Uterus (tissue), 4 donors: ENCODE measurements around the gene PDE6B. TPM values are rescaled to one million over a fixed set of nuclear protein-coding genes. Genes with fewer than 3 reads are reported as not detected.

Experiments used
- DNase-seq, 2 donors: peaks; one replicate each; pipeline ENCODE4 v3.0.0-alpha.2; 2019 to 2020
- H3K27ac ChIP-seq, 2 donors: fragments of 200-600 bp; sonication (generic); 1 replicate in 1 of 2; 2 replicates in 1 of 2; pipeline ENCODE4 v1.5.1; 2016 to 2018
- H3K27me3 ChIP-seq, 2 donors: fragments of 200-600 bp; sonication (generic); one replicate each; pipeline ENCODE4 v1.5.1; 2018 to 2019; ENCODE audit warnings: control low read depth in 1 of 2
- H3K36me3 ChIP-seq, 2 donors: fragments of 200-600 bp; sonication (generic); one replicate each; pipeline ENCODE4 v1.5.1; 2019; ENCODE audit warnings: control low read depth in 1 of 2
- H3K4me1 ChIP-seq, 2 donors: fragments of 200-600 bp; sonication (generic); one replicate each; pipeline ENCODE4 v1.5.1; 2018 to 2019; ENCODE audit warnings: control low read depth in 1 of 2
- H3K4me3 ChIP-seq, 2 donors: fragments of 200-600 bp; sonication (generic); 1 replicate in 1 of 2; 2 replicates in 1 of 2; pipeline ENCODE4 v1.5.1; 2018 to 2019; ENCODE audit warnings: mild to moderate bottlenecking in 1 of 2
- H3K9me3 ChIP-seq, 2 donors: fragments of 200-600 bp; sonication (generic); one replicate each; pipeline ENCODE4 v1.5.1; 2019; ENCODE audit warnings: control low read depth in 1 of 2
- CTCF ChIP-seq, 4 experiments: fragments of 200-600 bp in 2 of 4; fragments of 450-650 bp in 2 of 4; sonication (generic) in 2 of 4; IDR thresholded peaks; one replicate each; pipeline ENCODE4 v1.5.1; 2016 to 2019; ENCODE audit warnings: antibody characterized with exemption in 4 of 4, mild to moderate bottlenecking in 2 of 4, moderate library complexity in 1 of 4
- POLR2A ChIP-seq, 2 donors: fragments of 450-650 bp; IDR thresholded peaks; one replicate each; pipeline ENCODE4 v1.6.1; 2016; ENCODE audit warnings: antibody characterized with exemption in 2 of 2, mild to moderate bottlenecking in 1 of 2, moderate library complexity in 1 of 2
- intact Hi-C: fragments of 100-400 bp; cut with DNase I; formaldehyde crosslinking; loops from one replicate; pipeline ENCODE4 v1.15.1; 2023; ENCODE audit warnings: low total_unique reads
- total RNA-seq, 4 donors: library from RNA; depleted of rRNA in 3 of 4; stranded (reverse); fragments of >200 nt in 3 of 4; gene quantifications; one replicate each; pipeline versions ENCODE4 v1.1.0 to v1.2.4, GENCODE V29; 2014 to 2023
- donor health status: DM: yes; HTN: yes; CAD: no.

Gene PDE6B
- total RNA-seq, 4 donors from 2014 or later: 0.26 to 16.2 (median 1.2) TPM; not detected in 1

- no peak overlapping the region for H3K4me3 ChIP-seq
- no peaks in the 10 kb centered on the region for H3K9me3 ChIP-seq
- intact Hi-C loops: no loop called here
- H3K36me3 ChIP-seq: no peaks in the 10 kb centered on the region
- no peaks in the 10 kb centered on the region for H3K4me1 ChIP-seq
- H3K27ac ChIP-seq: no peak overlapping the region
- no peak for TF ChIP-seq CTCF (IDR thresholded peaks at IDR 0.05)
- TF ChIP-seq POLR2A (IDR thresholded peaks at IDR 0.05): no peak
- no peak for DNase-seq
- H3K27me3 ChIP-seq: no peaks in the 10 kb centered on the region
These were observed 23.5 kb upstream of the PDE6B start for GRCh38 chr4:601612-602558.

- DNase-seq: no peak
- TF ChIP-seq CTCF (IDR thresholded peaks at IDR 0.05) (peak in 1 of 4 experiments; percentile 7), POLR2A (IDR thresholded peaks at IDR 0.05) (no peak)
- Histone ChIP-seq H3K36me3 (no peaks in the 10 kb centered on the region), H3K4me1 (no peaks in the 10 kb centered on the region), H3K4me3 (no peak overlapping the region), H3K9me3 (no peaks in the 10 kb centered on the region), H3K27ac (no peak overlapping the region), H3K27me3 (no peaks in the 10 kb centered on the region)
- intact Hi-C loops: no loop called here
These were observed 22.8 kb upstream of the PDE6B start for GRCh38 chr4:602559-602942.

- Histone ChIP-seq H3K27ac (no peak overlapping the region), H3K9me3 (no peaks in the 10 kb centered on the region), H3K27me3 (no peaks in the 10 kb centered on the region), H3K36me3 (no peaks in the 10 kb centered on the region), H3K4me1 (no peaks in the 10 kb centered on the region), H3K4me3 (no peak overlapping the region)
- DNase-seq: no peak
- intact Hi-C loops: no loop called here
- no peak for TF ChIP-seq POLR2A (IDR thresholded peaks at IDR 0.05)
- TF ChIP-seq CTCF (IDR thresholded peaks at IDR 0.05): no peak
These were observed 21.2 kb upstream of the PDE6B start for GRCh38 chr4:604131-604530.

GRCh38 chr4:605702-606425, 19.5 kb upstream of the PDE6B start:
- Histone ChIP-seq H3K4me3 (no peak overlapping the region), H3K9me3 (no peaks in the 10 kb centered on the region), H3K4me1 (no peaks in the 10 kb centered on the region), H3K27me3 (no peaks in the 10 kb centered on the region), H3K36me3 (no peaks in the 10 kb centered on the region), H3K27ac (no peak overlapping the region)
- TF ChIP-seq CTCF (IDR thresholded peaks at IDR 0.05) (no peak), POLR2A (IDR thresholded peaks at IDR 0.05) (no peak)
- intact Hi-C loops: no loop called here
- DNase-seq: no peak

GRCh38 chr4:608236-608635, 17.1 kb upstream of the PDE6B start:
- TF ChIP-seq POLR2A (IDR thresholded peaks at IDR 0.05) (no peak), CTCF (IDR thresholded peaks at IDR 0.05) (no peak)
- no peak overlapping the region for H3K27ac ChIP-seq
- no peaks in the 10 kb centered on the region for H3K9me3 ChIP-seq
- H3K4me1 ChIP-seq: no peaks in the 10 kb centered on the region
- intact Hi-C loops: no loop called here
- H3K36me3 ChIP-seq: no peaks in the 10 kb centered on the region
- H3K4me3 ChIP-seq: no peak overlapping the region
- H3K27me3 ChIP-seq: no peaks in the 10 kb centered on the region
- DNase-seq: no peak
